Measurements from ENCODE around the gene CCNI. TPM values are rescaled to one million over a fixed set of nuclear protein-coding genes. Genes with fewer than 3 reads are reported as not detected.

The CCNI gene
- total and polyA plus RNA-seq, 5 donors from 2014 or later = 359 to 431 (median 404) TPM

DNA sequence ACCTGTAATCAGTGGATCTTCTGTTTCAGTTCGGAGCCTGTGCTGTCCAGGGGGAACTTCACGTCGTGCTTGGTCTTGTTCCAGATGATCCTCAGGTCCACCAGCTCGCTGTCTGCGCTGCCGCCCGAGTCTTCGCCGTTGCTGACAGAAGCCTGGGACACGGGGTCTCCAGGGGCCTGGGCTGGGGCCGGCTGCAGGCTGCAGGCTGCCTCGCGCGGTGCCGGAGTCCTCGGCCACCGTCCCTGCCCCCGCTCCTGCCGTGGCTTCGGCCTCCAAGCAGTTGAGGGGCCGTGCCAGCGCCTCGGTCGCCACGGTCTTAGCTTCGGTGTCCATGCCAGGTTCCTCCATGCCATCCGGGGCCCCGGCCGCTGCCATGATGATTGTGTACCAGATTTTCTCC is 37.3 kb upstream of the CCNI start:
- H3K9me3 ChIP-seq (ENCODE audit: control insufficient read depth in 2 of 2, low read length in 2 of 2) = no peaks in the 10 kb centered on the region
- no peaks in the 10 kb centered on the region for H3K36me3 ChIP-seq (ENCODE audit: control insufficient read depth, insufficient read depth, low read length)
- no peak overlapping the region for H3K4me3 ChIP-seq (ENCODE audit: low read depth, low read length)
- no peak for ATAC-seq (ENCODE audit: low read depth in 2 of 2)
- no peak for DNase-seq
- Mint-ChIP-seq H3K36me3 (no peaks in the 10 kb centered on the region), H3K27me3 (peaks cover 19% of the 10 kb centered on the region), H3K4me3 (no peak overlapping the region), H3K27ac (no peak overlapping the region), H3K9me3 (peaks cover 0 to 3% (median 0%) of the 10 kb centered on the region in 7 donors), H3K4me1 (no peaks in the 10 kb centered on the region)
- no peaks in the 10 kb centered on the region for H3K4me1 ChIP-seq (ENCODE audit: control insufficient read depth, insufficient read depth, low read length, poor library complexity, severe bottlenecking)
- no peaks in the 10 kb centered on the region for H3K27me3 ChIP-seq (ENCODE audit: control insufficient read depth, insufficient read depth, low read length)
- no peak overlapping the region for H3K27ac ChIP-seq (ENCODE audit: insufficient read depth, low read length, poor library complexity, severe bottlenecking)

DNA sequence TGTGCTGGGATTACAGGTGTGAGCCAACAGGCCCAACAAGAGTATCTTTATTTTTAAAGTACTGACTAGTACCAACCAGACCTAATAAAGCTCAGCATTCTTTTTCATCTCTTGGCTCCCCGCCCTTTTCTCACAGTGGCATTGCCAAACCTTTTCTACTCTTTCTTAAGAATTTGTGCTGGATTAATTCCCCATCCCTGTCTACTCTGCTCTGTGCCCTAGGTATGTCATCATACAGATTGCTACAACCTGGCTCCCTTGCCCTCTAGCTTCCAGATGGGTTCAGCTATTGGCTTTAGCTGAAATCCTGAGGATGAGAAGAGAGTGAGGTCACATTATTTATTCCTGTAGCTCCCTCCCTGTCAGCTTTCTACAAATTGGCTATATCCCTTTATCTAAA is 34.9 kb upstream of the CCNI start:
- Histone ChIP-seq H3K27ac (ENCODE audit: insufficient read depth, low read length, poor library complexity, severe bottlenecking) (no peak overlapping the region), H3K27me3 (ENCODE audit: control insufficient read depth, insufficient read depth, low read length) (no peaks in the 10 kb centered on the region), H3K4me1 (ENCODE audit: control insufficient read depth, insufficient read depth, low read length, poor library complexity, severe bottlenecking) (no peaks in the 10 kb centered on the region), H3K36me3 (ENCODE audit: control insufficient read depth, insufficient read depth, low read length) (no peaks in the 10 kb centered on the region), H3K9me3 (ENCODE audit: control insufficient read depth in 2 of 2, low read length in 2 of 2) (no peaks in the 10 kb centered on the region), H3K4me3 (ENCODE audit: low read depth, low read length) (no peak overlapping the region)
- Mint-ChIP-seq H3K9me3 (peaks cover 0 to 6% (median 0%) of the 10 kb centered on the region in 7 donors), H3K27me3 (peaks cover 31% of the 10 kb centered on the region), H3K4me3 (no peak overlapping the region), H3K4me1 (no peaks in the 10 kb centered on the region), H3K27ac (no peak overlapping the region), H3K36me3 (no peaks in the 10 kb centered on the region)
- ATAC-seq (ENCODE audit: low read depth in 2 of 2) (no peak), DNase-seq (no peak)

DNA sequence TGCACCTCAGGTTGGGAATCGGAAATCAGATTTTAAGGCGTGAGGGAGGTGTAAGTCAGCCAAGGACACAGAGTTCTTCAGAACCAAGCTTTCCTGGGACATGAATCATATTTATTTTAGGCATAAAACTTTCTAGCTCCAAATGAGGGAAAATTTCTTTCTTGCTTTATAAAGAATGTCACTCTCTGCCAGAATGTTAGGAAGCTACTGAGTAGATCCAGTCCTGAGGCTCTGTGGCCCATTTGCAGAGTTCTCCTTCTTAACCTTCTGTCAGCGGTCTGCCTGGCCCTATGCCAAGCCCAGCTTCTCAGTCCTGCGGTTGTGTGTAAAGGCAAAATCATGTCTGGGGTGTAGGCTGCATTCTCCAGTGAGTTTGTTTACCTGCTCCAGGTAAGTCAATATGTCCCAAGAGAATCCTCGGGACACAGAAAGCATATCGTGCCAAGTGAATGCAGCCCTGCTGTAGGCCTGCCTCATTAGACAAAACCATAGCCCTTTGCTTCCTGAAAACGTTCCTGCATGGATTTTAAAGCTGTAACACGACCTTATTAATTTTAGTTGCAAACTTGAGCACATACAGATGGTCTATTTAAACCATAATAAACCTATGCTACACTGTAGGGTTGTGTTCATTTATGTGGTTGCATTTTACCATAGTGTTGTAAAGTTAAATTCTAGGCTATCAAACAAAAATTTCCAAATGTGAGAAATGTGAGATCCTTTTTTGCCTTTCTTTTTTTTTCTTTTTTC is 29.2 kb upstream of the CCNI start:
- H3K4me3 Mint-ChIP-seq = no peak overlapping the region
- Histone ChIP-seq H3K4me1 (ENCODE audit: control insufficient read depth, insufficient read depth, low read length, poor library complexity, severe bottlenecking) (peaks cover 13% of the 10 kb centered on the region), H3K4me3 (ENCODE audit: low read depth, low read length) (no peak overlapping the region), H3K36me3 (ENCODE audit: control insufficient read depth, insufficient read depth, low read length) (no peaks in the 10 kb centered on the region), H3K9me3 (ENCODE audit: control insufficient read depth in 2 of 2, low read length in 2 of 2) (no peaks in the 10 kb centered on the region), H3K27ac (ENCODE audit: insufficient read depth, low read length, poor library complexity, severe bottlenecking) (no peak overlapping the region), H3K27me3 (ENCODE audit: control insufficient read depth, insufficient read depth, low read length) (no peaks in the 10 kb centered on the region)
- peak overlapping the region in 1 of 3 donors; percentile 32 for H3K27ac Mint-ChIP-seq
- no peaks in the 10 kb centered on the region for H3K36me3 Mint-ChIP-seq
- H3K9me3 Mint-ChIP-seq = peaks cover 0 to 5% (median 0%) of the 10 kb centered on the region in 7 donors
- H3K27me3 Mint-ChIP-seq = peaks cover 14% of the 10 kb centered on the region
- ATAC-seq (ENCODE audit: low read depth in 2 of 2) = no peak
- DNase-seq = no peak
- H3K4me1 Mint-ChIP-seq = peaks cover 8 to 11% (median 9%) of the 10 kb centered on the region in 4 donors

DNA sequence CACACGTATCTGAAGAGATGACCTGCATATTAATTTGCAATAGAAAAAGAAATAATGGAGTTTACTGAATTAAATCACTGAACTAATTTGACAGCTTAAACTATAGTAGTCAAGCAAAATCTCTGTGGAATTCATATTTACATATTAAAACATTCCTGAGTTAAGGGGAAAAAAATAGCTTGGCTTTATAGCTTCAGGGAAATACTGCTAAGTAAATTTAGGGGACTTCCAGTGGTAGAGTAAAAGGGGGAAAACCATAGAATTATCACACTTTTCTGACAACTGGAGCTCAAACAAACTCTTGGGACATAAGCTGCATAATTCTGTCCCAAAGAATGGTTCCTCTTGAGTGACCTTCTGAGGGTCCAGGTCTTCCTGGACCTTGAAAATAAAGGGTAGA is 28.6 kb upstream of the CCNI start:
- Mint-ChIP-seq H3K27ac (peak overlapping the region in 1 of 3 donors; percentile 32), H3K9me3 (peaks cover 0 to 5% (median 0%) of the 10 kb centered on the region in 7 donors), H3K4me1 (peaks cover 10 to 13% (median 11%) of the 10 kb centered on the region in 4 donors), H3K4me3 (no peak overlapping the region), H3K27me3 (peaks cover 14% of the 10 kb centered on the region), H3K36me3 (no peaks in the 10 kb centered on the region)
- Histone ChIP-seq H3K4me1 (ENCODE audit: control insufficient read depth, insufficient read depth, low read length, poor library complexity, severe bottlenecking) (peaks cover 16% of the 10 kb centered on the region), H3K27ac (ENCODE audit: insufficient read depth, low read length, poor library complexity, severe bottlenecking) (no peak overlapping the region), H3K36me3 (ENCODE audit: control insufficient read depth, insufficient read depth, low read length) (no peaks in the 10 kb centered on the region), H3K27me3 (ENCODE audit: control insufficient read depth, insufficient read depth, low read length) (no peaks in the 10 kb centered on the region), H3K4me3 (ENCODE audit: low read depth, low read length) (no peak overlapping the region), H3K9me3 (ENCODE audit: control insufficient read depth in 2 of 2, low read length in 2 of 2) (no peaks in the 10 kb centered on the region)
- ATAC-seq (ENCODE audit: low read depth in 2 of 2) (no peak), DNase-seq (no peak)

DNA sequence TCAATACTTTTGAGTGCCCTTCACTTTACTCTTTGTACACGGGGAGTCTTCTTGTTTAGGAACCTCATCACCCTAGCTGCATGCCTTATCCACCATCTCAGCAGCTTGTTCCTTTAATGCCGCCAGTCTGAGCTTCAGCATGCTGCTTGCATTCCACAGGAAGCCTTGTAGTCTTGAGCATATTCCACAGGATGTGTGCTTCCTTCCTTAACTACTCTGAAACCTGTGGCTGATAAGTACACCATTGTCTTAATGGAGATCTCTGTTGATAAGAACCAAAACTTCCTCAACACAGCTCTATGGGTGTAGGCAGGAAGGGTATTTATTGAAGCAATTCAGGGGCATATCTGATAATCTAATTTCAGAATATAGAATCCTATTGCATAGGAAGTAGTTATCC is 24.4 kb upstream of the CCNI start:
- no peaks in the 10 kb centered on the region for H3K36me3 ChIP-seq (ENCODE audit: control insufficient read depth, insufficient read depth, low read length)
- no peaks in the 10 kb centered on the region for H3K36me3 Mint-ChIP-seq
- H3K27ac ChIP-seq (ENCODE audit: insufficient read depth, low read length, poor library complexity, severe bottlenecking) = no peak overlapping the region
- no peaks in the 10 kb centered on the region for H3K27me3 Mint-ChIP-seq
- peak overlapping the region; percentile 51 for H3K4me3 ChIP-seq (ENCODE audit: low read depth, low read length)
- H3K4me1 ChIP-seq (ENCODE audit: control insufficient read depth, insufficient read depth, low read length, poor library complexity, severe bottlenecking) = peaks cover 19% of the 10 kb centered on the region
- H3K27me3 ChIP-seq (ENCODE audit: control insufficient read depth, insufficient read depth, low read length) = no peaks in the 10 kb centered on the region
- peaks cover 14 to 20% (median 16%) of the 10 kb centered on the region in 4 donors for H3K4me1 Mint-ChIP-seq
- ATAC-seq (ENCODE audit: low read depth in 2 of 2) = no peak
- peak overlapping the region in 1 of 3 donors; percentile 58 for H3K27ac Mint-ChIP-seq
- peak overlapping the region in 1 of 4 donors; percentile 0 for H3K4me3 Mint-ChIP-seq
- no peaks in the 10 kb centered on the region for H3K9me3 Mint-ChIP-seq
- DNase-seq = peak in 1 of 3 donors; percentile 29
- no peaks in the 10 kb centered on the region for H3K9me3 ChIP-seq (ENCODE audit: control insufficient read depth in 2 of 2, low read length in 2 of 2)

DNA sequence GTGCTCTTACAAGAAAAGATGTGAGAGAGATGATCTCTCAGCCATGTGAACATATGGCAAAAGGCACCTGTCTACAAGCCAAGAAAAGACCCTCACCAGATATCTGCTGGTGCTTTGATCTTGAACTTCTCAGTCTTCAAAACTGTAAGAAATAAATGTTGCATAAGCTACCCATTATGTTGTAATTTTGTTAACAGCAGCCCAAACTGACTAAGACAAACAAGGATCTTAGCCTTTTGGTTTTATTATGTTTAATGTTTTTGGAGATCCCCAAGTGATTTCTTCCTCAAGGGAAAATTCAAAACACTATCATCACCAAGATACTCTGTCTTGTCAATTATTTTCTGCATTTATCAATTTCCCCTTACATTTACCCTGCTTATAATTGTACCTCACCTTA is 21.8 kb upstream of the CCNI start:
- Histone ChIP-seq H3K9me3 (ENCODE audit: control insufficient read depth in 2 of 2, low read length in 2 of 2) (no peaks in the 10 kb centered on the region), H3K36me3 (ENCODE audit: control insufficient read depth, insufficient read depth, low read length) (no peaks in the 10 kb centered on the region), H3K27ac (ENCODE audit: insufficient read depth, low read length, poor library complexity, severe bottlenecking) (no peak overlapping the region), H3K27me3 (ENCODE audit: control insufficient read depth, insufficient read depth, low read length) (no peaks in the 10 kb centered on the region), H3K4me1 (ENCODE audit: control insufficient read depth, insufficient read depth, low read length, poor library complexity, severe bottlenecking) (peaks cover 21% of the 10 kb centered on the region), H3K4me3 (ENCODE audit: low read depth, low read length) (no peak overlapping the region)
- no peaks in the 10 kb centered on the region for H3K9me3 Mint-ChIP-seq
- no peak overlapping the region for H3K4me3 Mint-ChIP-seq
- DNase-seq (no peak), ATAC-seq (ENCODE audit: low read depth in 2 of 2) (no peak)
- H3K27me3 Mint-ChIP-seq = no peaks in the 10 kb centered on the region
- peak overlapping the region in 1 of 3 donors; percentile 7 for H3K27ac Mint-ChIP-seq
- H3K36me3 Mint-ChIP-seq = no peaks in the 10 kb centered on the region
- peaks cover 20 to 25% (median 21%) of the 10 kb centered on the region in 4 donors for H3K4me1 Mint-ChIP-seq

DNA sequence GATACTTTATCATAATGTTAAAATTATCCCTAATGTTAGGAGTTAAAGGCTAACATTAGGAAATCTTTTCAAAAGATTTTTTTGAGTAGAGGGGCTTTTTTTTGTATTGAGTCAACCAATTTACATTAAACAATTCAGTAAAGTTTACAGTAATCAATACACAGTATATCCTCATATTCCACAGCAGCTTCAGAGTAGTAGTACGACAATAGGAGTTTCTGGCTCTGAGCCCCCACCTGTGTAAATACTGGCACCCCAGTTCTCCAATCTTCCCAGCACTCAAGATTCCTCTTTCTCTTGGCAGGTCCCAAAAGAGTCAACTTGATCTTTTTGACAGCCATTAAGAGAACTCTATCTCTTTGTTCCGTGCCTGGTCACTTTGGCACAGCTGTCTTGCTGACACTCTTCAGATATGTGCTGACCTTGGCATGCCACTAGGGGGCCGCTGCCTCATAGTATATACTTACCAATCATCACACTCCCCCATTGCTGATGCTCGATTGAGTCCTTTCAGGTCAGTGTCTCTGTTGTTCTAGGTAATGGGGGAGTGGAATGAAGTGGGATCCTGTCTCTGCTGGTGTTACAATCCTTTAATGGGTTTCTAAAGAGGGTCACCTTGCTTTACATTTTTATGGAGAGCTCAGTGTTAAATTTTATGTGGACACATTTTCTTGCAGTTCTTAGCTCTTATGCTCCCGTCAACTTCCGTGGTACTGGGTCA is 19.5 kb upstream of the CCNI start:
- H3K27me3 ChIP-seq (ENCODE audit: control insufficient read depth, insufficient read depth, low read length) = no peaks in the 10 kb centered on the region
- H3K36me3 Mint-ChIP-seq = no peaks in the 10 kb centered on the region
- H3K4me3 ChIP-seq (ENCODE audit: low read depth, low read length) = no peak overlapping the region
- ATAC-seq (ENCODE audit: low read depth in 2 of 2) (peak; percentile 96 to 98), DNase-seq (peak; percentile 50 to 78 (median 73))
- H3K9me3 Mint-ChIP-seq = no peaks in the 10 kb centered on the region
- H3K36me3 ChIP-seq (ENCODE audit: control insufficient read depth, insufficient read depth, low read length) = no peaks in the 10 kb centered on the region
- no peak overlapping the region for H3K4me3 Mint-ChIP-seq
- H3K27ac Mint-ChIP-seq = peak overlapping the region in 2 of 3 donors; percentile 7 to 55
- H3K9me3 ChIP-seq (ENCODE audit: control insufficient read depth in 2 of 2, low read length in 2 of 2) = no peaks in the 10 kb centered on the region
- H3K27me3 Mint-ChIP-seq = no peaks in the 10 kb centered on the region
- H3K27ac ChIP-seq (ENCODE audit: insufficient read depth, low read length, poor library complexity, severe bottlenecking) = no peak overlapping the region
- H3K4me1 ChIP-seq (ENCODE audit: control insufficient read depth, insufficient read depth, low read length, poor library complexity, severe bottlenecking) = peaks cover 11% of the 10 kb centered on the region
- peaks cover 14 to 19% (median 17%) of the 10 kb centered on the region in 4 donors for H3K4me1 Mint-ChIP-seq

Data from CD4-positive, CD25-positive, alpha-beta regulatory T cell (primary cell).